ENCODE results near the gene SAMD5.

SAMD5 gene

GRCh38 chr6:147567141-147567805, 58.8 kb downstream of the SAMD5 start:
- DNase-seq (ENCODE audit: low spot score): no peak

- DNase-seq (ENCODE audit: low spot score): no peak
Observed at GRCh38 chr6:147569788-147570187, 61.3 kb downstream of the SAMD5 start.

- no peak for DNase-seq (ENCODE audit: low spot score)
Observed at GRCh38 chr6:147570681-147571080, 62.2 kb downstream of the SAMD5 start.

- no peak for DNase-seq (ENCODE audit: low spot score)
Observed at GRCh38 chr6:147577488-147577887, 69.0 kb downstream of the SAMD5 start.

GRCh38 chr6:147578159-147578558, 69.7 kb downstream of the SAMD5 start:
- peak; percentile 30 for DNase-seq (ENCODE audit: low spot score)

GRCh38 chr6:147578883-147579282, 70.4 kb downstream of the SAMD5 start:
- no peak for DNase-seq (ENCODE audit: low spot score)

- DNase-seq (ENCODE audit: low spot score): no peak
Observed at GRCh38 chr6:147579667-147580066, 71.2 kb downstream of the SAMD5 start.

GRCh38 chr6:147582991-147583390, 74.5 kb downstream of the SAMD5 start:
- DNase-seq (ENCODE audit: low spot score): no peak

- DNase-seq (ENCODE audit: low spot score): no peak
Observed at GRCh38 chr6:147585256-147585655, 76.8 kb downstream of the SAMD5 start.

- no peak for DNase-seq (ENCODE audit: low spot score)
Observed at GRCh38 chr6:147586044-147586443, 77.6 kb downstream of the SAMD5 start.

- no peak for DNase-seq (ENCODE audit: low spot score)
Observed at GRCh38 chr6:147587907-147588306, 79.4 kb downstream of the SAMD5 start.

- DNase-seq (ENCODE audit: low spot score): no peak
Observed at GRCh38 chr6:147588469-147588868, 80.0 kb downstream of the SAMD5 start.

- no peak for DNase-seq (ENCODE audit: low spot score)
Observed at GRCh38 chr6:147589739-147590250, 81.3 kb downstream of the SAMD5 start.

GRCh38 chr6:147595961-147596360, 87.5 kb downstream of the SAMD5 start:
- no peak for DNase-seq (ENCODE audit: low spot score)

GRCh38 chr6:147603392-147604081, 95.0 kb downstream of the SAMD5 start:
- DNase-seq (ENCODE audit: low spot score): no peak

- DNase-seq (ENCODE audit: low spot score): no peak
Observed at GRCh38 chr6:147604373-147604772, 95.9 kb downstream of the SAMD5 start.

- no peak for DNase-seq (ENCODE audit: low spot score)
Observed at GRCh38 chr6:147611992-147612391, 103.5 kb downstream of the SAMD5 start.

- DNase-seq (ENCODE audit: low spot score): no peak
Observed at GRCh38 chr6:147614501-147614900, 106.0 kb downstream of the SAMD5 start.

GRCh38 chr6:147615659-147616456, 107.4 kb downstream of the SAMD5 start:
- DNase-seq (ENCODE audit: low spot score): no peak

GRCh38 chr6:147617366-147617765, 108.9 kb downstream of the SAMD5 start:
- no peak for DNase-seq (ENCODE audit: low spot score)

- DNase-seq (ENCODE audit: low spot score): no peak
Observed at GRCh38 chr6:147618457-147618856, 110.0 kb downstream of the SAMD5 start.

- no peak for DNase-seq (ENCODE audit: low spot score)
Observed at GRCh38 chr6:147618927-147619326, 110.4 kb downstream of the SAMD5 start.
